GM18870 (cell line): ENCODE data around the gene ADCY1.
"Not testable (repeated sequence)": the region's sequence is repeated elsewhere in the genome, so short reads cannot be mapped to it uniquely, and the experiment has no call there.

Experiments used
- ATAC-seq: cut with Tn5 transposase; IDR thresholded peaks from one replicate; pipeline ENCODE4 v1.9.1; 2021; ENCODE audit warnings: moderate library complexity; ENCODE audit not compliant: unreplicated experiment

ADCY1 gene

DNA sequence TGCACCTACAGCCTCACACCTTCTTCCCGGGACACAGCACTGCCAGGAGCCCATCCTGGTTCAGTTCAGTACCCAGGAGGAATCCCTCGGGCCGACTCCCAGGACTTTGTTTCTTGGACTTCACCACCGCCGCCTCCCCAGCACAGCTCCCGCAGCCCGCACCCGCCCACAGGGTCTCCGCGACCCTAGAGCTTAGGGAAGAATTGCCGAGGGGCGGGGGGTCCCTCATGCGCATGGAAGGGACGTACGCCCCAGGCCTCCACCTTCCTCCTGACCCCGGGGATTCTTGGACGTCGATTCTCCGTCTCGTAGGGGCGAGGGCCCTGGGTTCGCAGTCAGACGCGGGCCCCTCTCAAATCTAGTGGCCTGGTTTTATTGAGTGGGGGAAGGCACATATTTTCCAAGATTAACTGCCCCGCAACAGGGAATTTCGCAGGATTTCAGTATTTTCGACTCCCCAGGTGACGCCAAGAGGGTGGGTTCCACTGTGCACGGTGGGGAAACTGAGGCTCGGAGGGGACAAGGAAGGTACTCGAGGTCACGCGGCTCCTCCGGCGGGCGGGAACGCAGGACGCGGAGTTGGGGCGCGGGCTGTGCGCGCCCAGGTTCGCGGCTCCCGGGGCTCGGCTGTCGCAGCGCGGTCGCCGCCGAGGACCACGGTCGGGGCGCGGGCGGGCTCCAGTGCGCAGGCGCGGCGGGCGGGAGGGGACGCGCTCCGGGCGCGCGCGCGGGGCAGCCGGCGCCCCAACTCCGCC, at the start of gene ADCY1:
Gene ADCY1, plus strand, starts transcription at position 708 of the 755 bp plus-strand sequence. CDS start 176 bp downstream, outside the sequence.
- no peak for ATAC-seq

DNA sequence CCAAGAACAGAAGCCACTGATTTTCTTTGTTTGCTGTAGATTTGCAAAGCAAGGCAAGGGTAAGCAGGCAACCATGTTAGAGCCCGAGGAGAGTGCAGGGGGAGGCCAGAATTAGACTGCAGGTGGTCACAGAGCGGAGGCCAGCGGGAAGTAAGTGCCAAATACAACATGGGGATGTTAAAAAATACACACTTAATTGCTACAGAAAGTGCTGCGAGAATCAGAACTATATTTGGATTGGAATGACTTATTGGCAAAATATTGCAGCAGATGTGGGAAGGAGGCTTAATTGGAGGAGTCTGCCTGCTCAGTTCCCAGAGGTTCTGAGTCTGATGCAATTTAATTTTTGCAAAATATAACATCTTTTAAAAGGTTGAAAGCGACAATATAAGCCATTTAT, 49.7 kb upstream of the ADCY1 start:
- no peak for ATAC-seq

GRCh38 chr7:45525057-45525456, 49.1 kb upstream of the ADCY1 start:
- ATAC-seq: no peak

- ATAC-seq: no peak
Observed at GRCh38 chr7:45543473-45543872, 30.7 kb upstream of the ADCY1 start.

- ATAC-seq: not testable (repeated sequence)
Observed at GRCh38 chr7:45545105-45545710, 29.0 kb upstream of the ADCY1 start.

DNA sequence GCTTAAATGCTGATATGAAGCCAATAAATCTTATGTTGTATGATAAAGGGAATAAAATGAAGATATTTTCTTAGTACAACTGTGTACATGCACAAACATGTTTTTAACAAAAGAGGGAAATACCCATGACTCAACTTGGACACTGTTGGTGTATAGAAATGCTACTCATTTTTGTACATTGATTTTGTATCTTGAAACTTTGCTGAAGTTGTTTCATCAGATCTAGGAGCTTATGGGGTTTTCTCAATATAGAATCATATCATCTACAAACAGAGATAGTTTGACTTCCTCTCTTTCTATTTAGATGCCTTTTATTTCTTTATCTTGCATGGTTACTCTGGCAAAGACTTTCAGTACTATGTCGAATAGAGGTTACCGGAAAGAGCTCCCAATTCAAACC, 25.3 kb upstream of the ADCY1 start:
- ATAC-seq: peak; percentile 65

DNA sequence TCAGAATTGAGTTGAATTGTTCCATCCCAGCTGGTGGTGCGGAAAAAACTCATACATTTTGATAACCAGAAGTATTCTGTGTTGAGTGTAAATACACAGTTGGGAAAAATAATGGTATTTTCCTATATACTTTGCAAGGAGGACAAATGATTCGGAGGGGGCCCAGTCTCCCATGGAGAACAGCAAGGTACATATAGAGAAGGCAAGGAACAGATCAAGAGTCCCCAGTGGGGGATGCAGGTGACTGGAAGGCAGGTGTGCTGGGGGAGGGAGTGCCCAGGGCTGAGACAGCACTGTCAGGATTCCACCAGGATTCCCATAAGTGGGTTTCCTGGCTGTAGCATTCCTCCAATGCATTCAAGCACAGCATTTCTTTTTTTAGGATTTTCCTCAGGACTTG, 10.8 kb upstream of the ADCY1 start:
- ATAC-seq: no peak

DNA sequence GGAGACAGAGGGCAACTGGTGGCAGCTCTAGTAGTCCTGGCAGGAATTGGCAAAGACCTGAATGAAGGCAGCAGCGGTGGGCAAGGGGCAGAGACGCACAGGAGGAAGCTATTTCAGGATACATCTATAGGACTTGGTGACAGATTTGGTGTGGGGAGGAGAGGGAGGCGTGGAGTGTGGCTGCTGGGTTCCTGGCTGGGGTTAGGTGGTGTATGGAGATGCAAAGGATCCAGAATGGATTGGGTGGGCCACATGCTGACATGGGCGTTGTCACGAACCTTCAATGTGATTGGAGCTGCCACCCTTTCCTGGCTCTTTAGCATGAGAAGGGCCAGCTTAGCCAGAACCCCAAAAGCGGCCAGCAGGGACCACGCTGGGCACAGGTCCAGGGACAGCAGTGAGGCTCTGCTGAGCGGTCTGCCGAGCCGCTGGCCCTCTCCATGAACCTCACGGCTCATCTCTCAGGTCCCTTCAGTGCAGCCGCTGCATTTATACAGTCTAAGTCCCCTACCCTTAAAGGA, 10.2 kb upstream of the ADCY1 start:
- no peak for ATAC-seq

GRCh38 chr7:45564485-45564884, 9.7 kb upstream of the ADCY1 start:
- ATAC-seq: no peak

GRCh38 chr7:45564886-45565455, 9.2 kb upstream of the ADCY1 start:
- ATAC-seq: no peak

DNA sequence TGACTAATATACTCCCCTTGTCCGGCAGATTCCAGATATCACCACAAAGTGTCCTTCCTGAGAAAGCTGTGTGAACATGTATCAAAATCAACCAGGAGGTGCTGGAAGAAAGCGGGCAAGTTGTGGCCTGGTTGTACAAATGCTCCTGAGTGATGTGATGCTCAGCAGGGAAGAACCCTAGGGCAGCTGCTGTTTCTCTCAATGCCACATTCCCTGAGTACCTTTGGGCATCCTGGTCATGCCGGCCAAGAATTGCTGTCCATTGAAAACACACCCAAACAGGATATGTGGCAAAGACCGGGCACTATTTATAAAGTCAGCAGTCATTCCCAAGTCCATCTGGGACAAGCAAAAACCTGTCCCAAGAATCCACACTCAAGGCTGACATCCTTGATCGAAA, 7.8 kb upstream of the ADCY1 start:
- ATAC-seq: no peak

GRCh38 chr7:45566961-45567360, 7.2 kb upstream of the ADCY1 start:
- no peak for ATAC-seq

- ATAC-seq: no peak
Observed at GRCh38 chr7:45567713-45568112, 6.5 kb upstream of the ADCY1 start.

DNA sequence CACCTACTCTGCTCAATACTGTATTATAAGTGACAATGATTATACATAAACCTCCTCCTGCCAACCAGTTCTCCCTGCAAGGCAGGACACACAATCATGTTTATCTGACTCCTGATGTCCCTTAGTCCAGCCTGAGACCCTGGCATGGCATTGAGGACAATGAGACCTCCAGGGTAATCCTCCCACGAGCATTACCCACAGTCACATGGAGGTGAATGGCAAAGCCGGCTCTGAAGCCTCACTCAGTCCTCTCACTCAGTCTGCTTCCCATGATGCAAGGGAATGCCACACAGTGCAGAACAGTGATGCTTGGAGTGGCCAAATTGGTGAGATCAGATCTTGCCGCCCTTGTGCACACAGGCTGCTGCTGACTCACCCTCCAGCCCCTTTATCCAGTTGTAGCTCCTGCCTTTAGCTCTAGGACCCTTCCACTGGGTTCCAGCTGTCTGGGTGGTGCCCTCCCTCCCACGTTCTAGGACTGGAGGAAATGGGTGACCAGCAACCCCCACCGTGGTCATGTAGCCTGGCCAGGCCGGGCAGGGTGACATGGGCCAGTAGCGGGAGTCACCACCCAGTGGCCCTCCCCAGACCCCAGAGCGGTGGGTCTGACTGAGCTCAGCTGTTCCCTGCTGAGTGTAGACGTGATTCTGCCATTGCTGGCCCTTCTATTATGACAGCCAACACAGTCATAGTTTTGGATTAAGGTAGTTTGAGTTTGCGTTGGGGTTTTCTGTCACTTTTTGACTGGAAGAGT, 5.5 kb upstream of the ADCY1 start:
- no peak for ATAC-seq

DNA sequence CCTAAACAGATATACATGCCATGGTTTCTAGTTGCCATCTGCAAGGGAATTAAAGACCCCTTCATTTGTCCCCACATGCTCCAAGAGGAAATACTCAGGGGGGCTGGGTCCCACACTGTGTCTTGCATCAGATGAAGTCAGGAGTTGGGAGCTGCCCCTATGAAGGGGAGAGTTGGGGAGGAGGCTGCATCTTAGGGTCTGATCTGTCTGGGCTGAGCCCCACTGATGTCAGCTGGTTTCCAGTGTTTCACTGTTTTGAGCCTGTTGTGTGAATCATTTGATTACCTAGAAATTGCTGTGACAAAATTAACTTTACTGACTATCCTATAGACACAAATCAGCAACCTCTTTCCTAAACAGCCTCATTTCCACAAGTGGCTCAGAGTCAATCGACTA, 4.9 kb upstream of the ADCY1 start:
- ATAC-seq: no peak

DNA sequence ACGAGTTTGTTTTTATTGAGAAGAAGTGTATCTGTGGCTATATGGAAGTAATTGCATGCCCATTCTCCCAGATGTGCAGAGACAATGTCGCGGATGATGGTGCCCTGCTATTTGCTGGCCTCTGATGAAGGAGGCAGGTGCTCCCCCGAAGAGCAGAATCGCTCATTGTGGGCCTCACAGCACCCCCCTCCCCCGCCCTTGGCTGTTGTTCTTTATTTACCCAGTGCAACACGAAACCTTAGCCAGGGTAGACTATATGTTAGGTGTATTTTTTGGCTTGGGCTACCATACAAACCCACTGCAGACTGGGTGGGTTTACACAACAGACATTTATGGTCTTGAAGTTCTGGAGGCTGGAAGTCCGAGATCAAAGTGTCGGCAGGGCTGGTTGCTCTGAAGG, 3.4 kb upstream of the ADCY1 start:
- ATAC-seq: no peak

DNA sequence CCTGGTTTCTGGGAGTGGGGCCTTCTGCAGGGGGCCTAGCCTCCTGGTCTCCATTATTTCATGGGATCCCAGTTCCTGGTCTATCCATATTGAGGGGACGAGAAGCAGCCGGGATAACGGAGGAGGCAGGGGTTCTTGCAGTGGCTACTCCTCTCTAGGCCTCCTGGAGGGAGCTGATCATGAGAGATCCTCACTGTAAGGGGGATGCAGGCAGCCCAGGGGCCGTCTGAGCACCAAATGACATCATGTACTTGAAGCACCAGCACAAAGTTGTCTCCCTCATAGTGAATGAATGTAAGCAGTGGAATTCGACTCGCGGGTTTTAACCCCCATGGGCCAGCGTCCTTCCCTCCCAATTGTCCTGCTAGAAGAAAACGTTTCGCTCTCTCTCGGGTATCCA, 964 bp upstream of the ADCY1 start:
- ATAC-seq: no peak

GRCh38 chr7:45574416-45574668, 174 bp downstream of the ADCY1 start:
- ATAC-seq: no peak

DNA sequence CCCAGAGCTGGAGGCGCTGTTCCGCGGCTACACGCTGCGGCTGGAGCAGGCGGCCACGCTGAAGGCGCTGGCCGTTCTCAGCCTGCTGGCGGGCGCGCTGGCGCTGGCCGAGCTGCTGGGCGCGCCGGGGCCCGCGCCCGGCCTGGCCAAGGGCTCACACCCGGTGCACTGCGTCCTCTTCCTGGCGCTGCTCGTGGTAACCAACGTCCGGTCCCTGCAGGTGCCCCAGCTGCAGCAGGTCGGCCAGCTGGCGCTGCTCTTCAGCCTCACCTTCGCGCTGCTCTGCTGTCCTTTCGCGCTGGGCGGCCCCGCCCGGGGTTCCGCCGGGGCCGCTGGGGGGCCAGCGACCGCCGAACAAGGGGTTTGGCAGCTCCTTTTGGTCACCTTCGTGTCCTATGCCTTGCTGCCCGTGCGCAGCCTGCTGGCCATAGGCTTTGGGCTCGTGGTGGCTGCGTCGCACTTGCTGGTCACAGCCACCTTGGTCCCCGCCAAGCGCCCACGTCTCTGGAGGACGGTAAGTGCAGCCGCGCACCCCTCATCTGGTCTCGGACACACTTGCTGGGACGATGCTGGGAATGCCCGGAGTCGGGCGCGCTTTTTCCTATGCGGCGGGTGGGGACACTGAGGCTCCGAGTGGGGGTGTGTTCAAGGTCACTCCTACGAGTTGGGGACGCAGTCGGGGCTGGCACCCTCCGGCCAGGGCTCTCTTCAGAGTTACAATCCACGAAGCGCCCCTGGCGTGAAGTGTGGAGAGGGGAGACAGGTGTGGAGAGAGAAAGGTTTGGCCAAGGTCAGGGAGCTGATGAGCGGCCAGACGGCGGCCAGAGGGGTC, 717 bp downstream of the ADCY1 start:
- no peak for ATAC-seq

DNA sequence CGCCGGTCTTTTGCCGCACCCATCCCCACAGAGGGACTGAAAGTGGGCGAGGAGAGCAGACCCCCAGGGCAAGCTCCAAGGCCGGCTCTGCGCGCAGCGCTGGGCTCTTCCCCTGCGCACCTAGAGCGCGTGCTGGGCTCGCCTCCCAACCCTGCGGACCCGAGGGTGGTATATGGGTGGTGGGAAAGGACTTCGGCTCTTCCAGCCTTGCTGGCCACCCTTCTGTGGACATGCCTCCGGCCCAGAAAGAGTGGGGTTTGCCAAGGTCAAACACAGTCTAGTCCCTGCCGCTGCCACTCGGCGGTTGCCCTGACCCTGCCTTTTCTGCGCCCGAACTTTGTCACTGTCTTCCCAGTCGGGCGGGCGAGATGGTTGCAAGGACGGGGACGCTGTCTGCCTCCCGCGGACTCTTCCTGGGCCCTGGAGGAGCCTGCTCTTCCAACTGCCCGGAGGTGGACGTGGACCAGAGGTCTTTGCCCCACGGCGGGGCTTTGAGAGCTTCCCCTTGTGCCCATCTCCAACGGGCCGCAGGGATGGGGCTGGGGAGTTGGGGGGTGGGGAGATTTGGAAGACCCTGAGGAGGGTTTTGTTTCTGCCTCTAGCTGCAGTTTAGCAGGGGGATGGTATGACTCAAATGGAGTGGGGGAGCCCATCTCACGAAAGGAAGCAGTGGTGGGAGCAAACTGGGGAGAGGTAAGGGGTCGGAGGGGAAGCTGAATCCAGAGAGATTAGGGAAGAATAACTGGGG, 1.5 kb downstream of the ADCY1 start:
- ATAC-seq: no peak
